B cell (primary cell): ENCODE results near the gene CTIF. TPM values are rescaled to one million over a fixed set of nuclear protein-coding genes. Genes with fewer than 3 reads are reported as not detected.

ENCODE experiments used
- ATAC-seq: fragments of 200-7000 bp; cut with Tn5 transposase; one replicate; pipeline ENCODE4 v1.10.0; 2021; ENCODE audit warnings: low read depth, mild to moderate bottlenecking, moderate number of reproducible peaks, moderate library complexity
- CTCF ChIA-PET: fragments of 350-600 bp; sonication (Branson Sonifier 250); formaldehyde crosslinking; loops from one replicate; lab custom pipeline; 2021; ENCODE audit warnings: antibody characterized with exemption, inconsistent platforms; lab: Charles Lee
- POLR2A ChIA-PET: fragments of 350-600 bp; sonication (Branson Sonifier 250); formaldehyde crosslinking; loops from one replicate; lab custom pipeline; 2021; ENCODE audit warnings: antibody characterized with exemption; lab: Charles Lee
- DNase-seq: peaks from one replicate; pipeline ENCODE4 v3.0.0; 2013
- H2AFZ ChIP-seq: 2 replicates; pipeline ENCODE4 v1.6.1; 2012; ENCODE audit warnings: mild to moderate bottlenecking, low read depth, low read length; ENCODE audit not compliant: insufficient read depth, poor library complexity, severe bottlenecking
- H3K27ac ChIP-seq, 2 donors: 1 replicate in 1 of 2; 2 replicates in 1 of 2; pipeline ENCODE4 v1.5.1; 2012 to 2013; ENCODE audit warnings: low read length in 2 of 2, mild to moderate bottlenecking in 2 of 2, moderate library complexity in 1 of 2
- H3K27me3 ChIP-seq, 4 experiments: fragments of 200-600 bp in 1 of 4; sonication (generic) in 1 of 4; replicated peaks in 1 of 4; 1 replicate in 2 of 4; 2 replicates in 2 of 4; pipeline versions ENCODE4 v1.6.1 to v1.7.0; 2013 to 2016; ENCODE audit warnings: low read length in 3 of 4, mild to moderate bottlenecking in 2 of 4, mixed read lengths in 1 of 4, moderate library complexity in 1 of 4; ENCODE audit not compliant: insufficient read depth in 4 of 4, control insufficient read depth in 3 of 4; ENCODE audit errors: control extremely low read depth in 1 of 4
- H3K36me3 ChIP-seq, 2 experiments: replicated peaks in 1 of 2; 1 replicate in 1 of 2; 2 replicates in 1 of 2; pipeline versions ENCODE4 v1.6.1 to v1.7.1; 2013; ENCODE audit warnings: low read length in 1 of 2; ENCODE audit not compliant: insufficient read depth in 2 of 2, control insufficient read depth in 1 of 2; ENCODE audit errors: control extremely low read depth in 1 of 2, extremely low read depth in 1 of 2
- H3K4me1 ChIP-seq, 2 donors: fragments of 200-600 bp in 1 of 2; sonication (generic) in 1 of 2; 1 replicate in 1 of 2; 2 replicates in 1 of 2; pipeline versions ENCODE4 v1.5.1 to v1.6.1; 2013 to 2017; ENCODE audit warnings: low read length in 2 of 2; ENCODE audit not compliant: control insufficient read depth in 2 of 2, insufficient read depth in 2 of 2
- H3K4me2 ChIP-seq: replicated peaks from 2 replicates; pipeline ENCODE3; 2012; ENCODE audit warnings: mild to moderate bottlenecking, low read depth, low read length; ENCODE audit not compliant: poor library complexity, severe bottlenecking
- H3K4me3 ChIP-seq, 5 experiments: fragments of 200-600 bp in 1 of 5; sonication (generic) in 1 of 5; 1 replicate in 3 of 5; 2 replicates in 2 of 5; pipeline versions ENCODE4 v1.5.1 to v1.7.0; 2011 to 2016; ENCODE audit warnings: low read length in 4 of 5, mild to moderate bottlenecking in 4 of 5, low read depth in 2 of 5, control low read depth in 1 of 5, moderate library complexity in 1 of 5; ENCODE audit not compliant: insufficient read depth in 1 of 5; ENCODE audit errors: control extremely low read depth in 1 of 5, extremely low read depth in 1 of 5
- H3K79me2 ChIP-seq: fragments of 200-600 bp; sonication (generic); one replicate; pipeline ENCODE4 v1.6.0; 2016; ENCODE audit warnings: low read length; ENCODE audit not compliant: control insufficient read depth, insufficient read depth
- H3K9ac ChIP-seq: fragments of 200-600 bp; sonication (generic); 2 replicates; pipeline ENCODE4 v1.6.1; 2017; ENCODE audit warnings: mild to moderate bottlenecking, low read length, moderate library complexity
- H3K9me3 ChIP-seq, 3 donors: one replicate each; pipeline versions ENCODE4 v1.6.1 to v1.7.1; 2013; ENCODE audit warnings: low read length in 2 of 3; ENCODE audit not compliant: control insufficient read depth in 2 of 3, insufficient read depth in 1 of 3; ENCODE audit errors: control extremely low read depth in 1 of 3
- H4K20me1 ChIP-seq: 2 replicates; pipeline ENCODE4 v1.6.0; 2012; ENCODE audit warnings: mild to moderate bottlenecking, low read length; ENCODE audit not compliant: insufficient read depth, control insufficient read depth, poor library complexity, severe bottlenecking
- H3K27ac Mint-ChIP-seq: one replicate; pipeline ENCODE4 v1.8.0; 2021; ENCODE audit warnings: mixed read lengths
- H3K27me3 Mint-ChIP-seq: one replicate; pipeline ENCODE4 v1.8.0; 2021; ENCODE audit warnings: mixed read lengths
- H3K4me1 Mint-ChIP-seq: one replicate; pipeline ENCODE4 v1.8.0; 2021; ENCODE audit warnings: mixed read lengths
- H3K4me3 Mint-ChIP-seq: one replicate; pipeline ENCODE4 v1.8.0; 2021; ENCODE audit warnings: mixed read lengths
- H3K9me3 Mint-ChIP-seq: one replicate; pipeline ENCODE4 v1.8.0; 2022; ENCODE audit warnings: mixed read lengths; ENCODE audit not compliant: insufficient read depth
- CTCF ChIP-seq: fragments of 200-600 bp; IDR thresholded peaks from one replicate; pipeline ENCODE4 v1.8.0; 2022; ENCODE audit warnings: antibody characterized with exemption, mild to moderate bottlenecking
- EZH2 ChIP-seq: IDR thresholded peaks from 2 replicates; pipeline ENCODE4 v1.6.1; 2012; ENCODE audit warnings: borderline replicate concordance, low read depth, mild to moderate bottlenecking, moderate library complexity, low read length; ENCODE audit not compliant: insufficient read depth, poor library complexity, severe bottlenecking
- WGBS: methylation state at CpG from one replicate; pipeline ENCODE4 v1.1.5; 2013; ENCODE audit warnings: missing lambda C conversion rate; ENCODE audit not compliant: insufficient coverage; 5-methylcytosine and 5-hydroxymethylcytosine counted together
- intact Hi-C: fragments of 100-400 bp; cut with micrococcal nuclease; formaldehyde crosslinking; loops from one replicate; pipeline ENCODE4 v1.10.0; 2022
- polyA plus RNA-seq: library from polyadenylated mRNA; depleted of rRNA; stranded (reverse); fragments of >200 nt; gene quantifications from 2 replicates; pipeline ENCODE4 v1.2.3, GENCODE V29; 2012
- total RNA-seq, 2 donors: library from RNA; stranded (reverse); fragments of 120-200 nt in 1 of 2; gene quantifications; 1 replicate in 1 of 2; 2 replicates in 1 of 2; pipeline versions ENCODE4 v1.2.3 to v1.2.4, GENCODE V29; 2013 to 2022

Gene CTIF
- total and polyA plus RNA-seq, 2 donors (not counting 1 experiment from before 2014, with no cell fraction given), result 3.6 to 16.2 TPM

GRCh38 chr18:48572402-48573126 lies 33.7 kb downstream of the CTIF start:
- no peaks in the 10 kb centered on the region for H3K36me3 ChIP-seq
- Mint-ChIP-seq H3K27me3 (no peaks in the 10 kb centered on the region), H3K9me3 (no peaks in the 10 kb centered on the region), H3K27ac (no peak overlapping the region), H3K4me1 (no peaks in the 10 kb centered on the region), H3K4me3 (no peak overlapping the region)
- H3K4me3 ChIP-seq, result no peak overlapping the region
- ATAC-seq (no peak), DNase-seq (no peak)
- H3K79me2 ChIP-seq, result no peaks in the 10 kb centered on the region
- TF ChIP-seq EZH2 (no peak), CTCF (no peak)
- no peak overlapping the region for H3K4me2 ChIP-seq
- no peak overlapping the region for H3K27ac ChIP-seq
- no peaks in the 10 kb centered on the region for H3K4me1 ChIP-seq
- 73% methylated on average over 7 of the region's 10 CpGs for WGBS
- ChIA-PET CTCF (no interaction called here), POLR2A (no interaction called here)
- no peak overlapping the region for H3K9ac ChIP-seq
- no peaks in the 10 kb centered on the region for H4K20me1 ChIP-seq
- H2AFZ ChIP-seq, result no peak overlapping the region
- no peaks in the 10 kb centered on the region for H3K27me3 ChIP-seq
- H3K9me3 ChIP-seq, result peaks cover 0 to 10% (median 0%) of the 10 kb centered on the region in 3 donors
- intact Hi-C loops, result no loop called here

GRCh38 chr18:48573632-48574283 lies 34.9 kb downstream of the CTIF start:
- peaks cover 9% of the 10 kb centered on the region for H3K9me3 Mint-ChIP-seq

More at GRCh38 chr18:48573632-48574283, 34.9 kb downstream of the CTIF start:
- no peak for TF ChIP-seq EZH2
- no peak for TF ChIP-seq CTCF
- intact Hi-C loops, result no loop called here
- Histone ChIP-seq H3K79me2 (no peaks in the 10 kb centered on the region), H2AFZ (no peak overlapping the region), H4K20me1 (no peaks in the 10 kb centered on the region), H3K9me3 (peaks cover 0 to 10% (median 2%) of the 10 kb centered on the region in 3 donors), H3K4me3 (no peak overlapping the region), H3K9ac (no peak overlapping the region), H3K27ac (no peak overlapping the region), H3K4me1 (no peaks in the 10 kb centered on the region), H3K27me3 (no peaks in the 10 kb centered on the region), H3K36me3 (no peaks in the 10 kb centered on the region), H3K4me2 (no peak overlapping the region)
- Mint-ChIP-seq H3K27me3 (no peaks in the 10 kb centered on the region), H3K4me3 (no peak overlapping the region), H3K27ac (no peak overlapping the region), H3K4me1 (no peaks in the 10 kb centered on the region)
- POLR2A ChIA-PET, result no interaction called here
- CTCF ChIA-PET, result no interaction called here
- DNase-seq, result no peak
- no peak for ATAC-seq
- WGBS, result 89% methylated on average over 10 of the region's 14 CpGs
